Type B pancreatic cell (in vitro differentiated cells): Measurements from ENCODE around the gene CCDC89. TPM values are rescaled to one million over a fixed set of nuclear protein-coding genes. Genes with fewer than 3 reads are reported as not detected.

Source experiments
- DNase-seq: peaks from one replicate; pipeline ENCODE4 v3.0.0; 2021; ENCODE audit warnings: mixed read lengths; ENCODE audit not compliant: unreplicated experiment; ENCODE audit errors: extremely low spot score
- H3K27ac Mint-ChIP-seq: 2 replicates; pipeline ENCODE4 v1.8.0; 2021; ENCODE audit warnings: mild to moderate bottlenecking, mixed read lengths
- H3K27me3 Mint-ChIP-seq: 2 replicates; pipeline ENCODE4 v1.8.0; 2021; ENCODE audit warnings: mixed read lengths
- H3K36me3 Mint-ChIP-seq: 2 replicates; pipeline ENCODE4 v1.8.0; 2021; ENCODE audit warnings: mixed read lengths
- H3K4me1 Mint-ChIP-seq: one replicate; pipeline ENCODE4 v1.8.0; 2021; ENCODE audit warnings: mixed read lengths; ENCODE audit not compliant: unreplicated experiment
- H3K4me3 Mint-ChIP-seq: 2 replicates; pipeline ENCODE4 v1.8.0; 2021; ENCODE audit warnings: mild to moderate bottlenecking, mixed read lengths
- H3K9me3 Mint-ChIP-seq: 2 replicates; pipeline ENCODE4 v1.8.0; 2021; ENCODE audit warnings: mixed read lengths
- total RNA-seq: library from RNA; stranded (reverse); gene quantifications from 2 replicates; pipeline ENCODE4 v1.2.1, GENCODE V29; 2021; ENCODE audit warnings: low replicate concordance
- TF ChIP-seq, protein P1 (sequence below): fragments of 200-600 bp; sonication (generic); conservative IDR thresholded peaks from 2 replicates; pipeline ENCODE4 v1.5.0; 2021; ENCODE audit warnings: antibody characterized with exemption, mild to moderate bottlenecking

The CCDC89 gene
- total RNA-seq, 1 donor from 2014 or later, result 0.77 TPM

DNA sequence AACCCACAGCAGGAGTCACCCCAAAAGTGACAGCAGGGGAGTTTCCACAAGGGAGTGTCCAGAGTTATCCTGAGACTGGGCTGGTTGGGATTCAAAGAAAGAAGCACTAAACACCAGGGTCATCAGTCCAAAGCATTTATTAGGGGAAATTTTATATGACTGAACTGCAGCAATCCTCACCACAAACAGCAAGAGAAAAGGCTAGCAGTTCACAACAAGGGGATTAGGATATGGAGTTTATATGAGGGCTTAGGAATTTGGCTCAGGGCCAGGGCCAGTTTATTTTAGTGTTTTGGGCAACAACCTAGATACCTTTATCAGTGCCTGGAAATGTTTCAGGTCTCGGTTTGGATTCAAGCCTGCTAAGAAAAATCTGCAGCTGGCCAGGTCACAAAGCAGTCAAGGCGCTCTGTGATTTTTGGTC, 42.8 kb downstream of the CCDC89 start:
- H3K27ac Mint-ChIP-seq, result no peak overlapping the region
- no peak for DNase-seq

DNA sequence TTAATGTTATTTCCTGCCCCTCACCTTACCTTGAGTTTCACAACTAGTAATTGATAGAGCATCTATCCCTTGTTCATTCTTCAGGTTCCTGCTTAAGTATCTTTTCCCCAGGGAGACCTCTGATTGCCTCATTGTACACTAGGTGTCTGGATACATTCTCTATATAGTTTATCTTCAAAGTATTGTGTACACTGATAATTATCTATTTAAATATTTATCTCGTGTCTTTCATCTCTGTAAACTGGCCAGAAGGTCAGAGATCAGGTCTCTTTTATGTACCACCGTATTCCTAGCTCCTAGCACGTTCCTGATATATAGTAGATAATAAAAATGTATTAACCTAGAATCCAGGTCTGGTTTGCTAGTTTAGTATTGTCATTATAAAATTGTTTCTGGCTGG, 51.2 kb downstream of the CCDC89 start:
- TF ChIP-seq, protein P1, sequence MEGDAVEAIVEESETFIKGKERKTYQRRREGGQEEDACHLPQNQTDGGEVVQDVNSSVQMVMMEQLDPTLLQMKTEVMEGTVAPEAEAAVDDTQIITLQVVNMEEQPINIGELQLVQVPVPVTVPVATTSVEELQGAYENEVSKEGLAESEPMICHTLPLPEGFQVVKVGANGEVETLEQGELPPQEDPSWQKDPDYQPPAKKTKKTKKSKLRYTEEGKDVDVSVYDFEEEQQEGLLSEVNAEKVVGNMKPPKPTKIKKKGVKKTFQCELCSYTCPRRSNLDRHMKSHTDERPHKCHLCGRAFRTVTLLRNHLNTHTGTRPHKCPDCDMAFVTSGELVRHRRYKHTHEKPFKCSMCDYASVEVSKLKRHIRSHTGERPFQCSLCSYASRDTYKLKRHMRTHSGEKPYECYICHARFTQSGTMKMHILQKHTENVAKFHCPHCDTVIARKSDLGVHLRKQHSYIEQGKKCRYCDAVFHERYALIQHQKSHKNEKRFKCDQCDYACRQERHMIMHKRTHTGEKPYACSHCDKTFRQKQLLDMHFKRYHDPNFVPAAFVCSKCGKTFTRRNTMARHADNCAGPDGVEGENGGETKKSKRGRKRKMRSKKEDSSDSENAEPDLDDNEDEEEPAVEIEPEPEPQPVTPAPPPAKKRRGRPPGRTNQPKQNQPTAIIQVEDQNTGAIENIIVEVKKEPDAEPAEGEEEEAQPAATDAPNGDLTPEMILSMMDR, result no peak
- no peak for DNase-seq
- no peaks in the 10 kb centered on the region for H3K27me3 Mint-ChIP-seq
- H3K4me3 Mint-ChIP-seq, result no peak overlapping the region
- no peaks in the 10 kb centered on the region for H3K4me1 Mint-ChIP-seq
- H3K9me3 Mint-ChIP-seq, result no peaks in the 10 kb centered on the region
- H3K27ac Mint-ChIP-seq, result no peak overlapping the region
- H3K36me3 Mint-ChIP-seq, result peaks cover 6% of the 10 kb centered on the region

More for the DNA sequence above, 42.8 kb downstream of the CCDC89 start:
- Mint-ChIP-seq H3K36me3 (no peaks in the 10 kb centered on the region), H3K4me1 (peaks cover 7% of the 10 kb centered on the region), H3K27me3 (peaks cover 24% of the 10 kb centered on the region), H3K4me3 (no peak overlapping the region), H3K9me3 (no peaks in the 10 kb centered on the region)
- TF ChIP-seq, protein P1, result no peak

Other genes with a start within 250 kb of the CCDC89 start
- gene DLG2, start 58.9 kb downstream of the CCDC89 start, total RNA-seq, result 2.3 and 5.9 TPM in 2 replicates
- gene TMEM126B, start 57.6 kb downstream of the CCDC89 start, total RNA-seq, result 31.2 and 46.7 TPM in 2 replicates
- 22.7 and 25.6 TPM in 2 replicates for gene TMEM126A, start 38.2 kb downstream of the CCDC89 start, total RNA-seq
- 43.2 and 55.7 TPM in 2 replicates for gene CREBZF, start 21.1 kb downstream of the CCDC89 start, total RNA-seq
- 30.6 and 42.4 TPM in 2 replicates for gene SYTL2, start 124.9 kb upstream of the CCDC89 start, total RNA-seq
- not detected in 2 replicates for gene CCDC83, start 169.2 kb upstream of the CCDC89 start, total RNA-seq